Body of pancreas (tissue), 4 donors: Measurements from ENCODE around the gene IPO11.

Experiments used
- CTCF ChIP-seq, 7 experiments: fragments of 450-650 bp in 4 of 7; fragments of 200-600 bp in 3 of 7; sonication (generic) in 3 of 7; IDR thresholded peaks; one replicate each; pipeline ENCODE4 v1.5.1; 2016 to 2019; ENCODE audit warnings: antibody characterized with exemption in 7 of 7
- POLR2A ChIP-seq, 3 donors: fragments of 450-650 bp; IDR thresholded peaks; one replicate each; pipeline ENCODE4 v1.6.1; 2016; ENCODE audit warnings: antibody characterized with exemption in 3 of 3, mild to moderate bottlenecking in 2 of 3

DNA sequence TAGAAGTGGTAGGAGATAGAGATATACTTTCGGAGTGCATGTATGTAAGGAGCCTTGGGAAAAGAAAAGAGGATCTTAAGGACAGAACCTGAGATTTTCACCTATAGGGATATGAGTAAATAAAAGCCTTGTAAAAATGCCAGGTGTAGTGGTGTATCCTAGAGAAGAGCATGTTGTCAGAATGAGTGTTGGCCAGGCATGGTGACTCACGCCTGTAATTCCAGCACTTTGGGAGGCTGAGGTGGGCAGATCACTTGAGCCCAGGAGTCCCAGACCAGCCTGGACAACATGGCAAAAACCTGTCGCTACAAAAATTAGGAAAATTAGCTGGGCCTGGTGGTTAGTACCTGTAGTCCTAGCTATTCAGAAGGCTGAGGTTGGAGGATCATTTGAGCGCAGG lies 76.0 kb downstream of the IPO11 start:
- no peak for TF ChIP-seq POLR2A (IDR thresholded peaks at IDR 0.05)
- TF ChIP-seq CTCF (IDR thresholded peaks at IDR 0.05): no peak
